Fibroblast of the aortic adventitia (primary cell): Measurements from ENCODE around the gene SNX25. TPM values are rescaled to one million over a fixed set of nuclear protein-coding genes. Genes with fewer than 3 reads are reported as not detected.

Source experiments
- DNase-seq: peaks from one replicate; pipeline ENCODE4 v3.0.0-alpha.2; 2010; ENCODE audit warnings: low read depth
- H3K4me3 ChIP-seq: 2 replicates; pipeline ENCODE4 v1.5.1; 2011; ENCODE audit warnings: low read depth, mild to moderate bottlenecking, control low read depth, low read length, moderate library complexity
- CTCF ChIP-seq: IDR thresholded peaks from 2 replicates; pipeline ENCODE4 v1.5.1; 2011; ENCODE audit warnings: mild to moderate bottlenecking, low read length, control low read depth, inconsistent platforms; ENCODE audit not compliant: insufficient read depth
- total RNA-seq: library from RNA; depleted of rRNA; stranded (reverse); fragments of >200 nt; gene quantifications from 2 replicates; pipeline ENCODE4 v1.2.3, GENCODE V29; 2012; ENCODE audit warnings: low replicate concordance

Gene SNX25
- total RNA-seq, 1 donor = 27.5 TPM

- DNase-seq = peak; percentile 23
Measured at GRCh38 chr4:185296665-185297460, 87.5 kb downstream of the SNX25 start.

GRCh38 chr4:185298728-185299430 lies 89.5 kb downstream of the SNX25 start:
- DNase-seq = no peak
- no peak overlapping the region for H3K4me3 ChIP-seq
- no peak for TF ChIP-seq CTCF

More at GRCh38 chr4:185296665-185297460, 87.5 kb downstream of the SNX25 start:
- TF ChIP-seq CTCF = no peak
- no peak overlapping the region for H3K4me3 ChIP-seq

- no peak for TF ChIP-seq CTCF
- DNase-seq = no peak
Measured at GRCh38 chr4:185304541-185304940, 95.1 kb downstream of the SNX25 start.

GRCh38 chr4:185304944-185305690 lies 95.7 kb downstream of the SNX25 start:
- peak; percentile 33 for TF ChIP-seq CTCF

More at GRCh38 chr4:185304541-185304940, 95.1 kb downstream of the SNX25 start:
- no peak overlapping the region for H3K4me3 ChIP-seq

GRCh38 chr4:185305979-185306442 lies 96.6 kb downstream of the SNX25 start:
- H3K4me3 ChIP-seq = no peak overlapping the region
- TF ChIP-seq CTCF = no peak
- DNase-seq = peak; percentile 90

More at GRCh38 chr4:185304944-185305690, 95.7 kb downstream of the SNX25 start:
- H3K4me3 ChIP-seq = no peak overlapping the region
- no peak for DNase-seq

GRCh38 chr4:185307136-185307950 lies 97.9 kb downstream of the SNX25 start:
- no peak for TF ChIP-seq CTCF
- no peak overlapping the region for H3K4me3 ChIP-seq
- DNase-seq = no peak
